H9 (cell line): Measurements from ENCODE around the gene DLG5. TPM values are rescaled to one million over a fixed set of nuclear protein-coding genes. Genes with fewer than 3 reads are reported as not detected.
A peak's percentile ranks its signal among the peaks of the same experiment; 100 is the strongest.
"Not testable (repeated sequence)": the region's sequence is repeated elsewhere in the genome, so short reads cannot be mapped to it uniquely, and the experiment has no call there.

Experiments
- DNase-seq: peaks from one replicate; pipeline ENCODE4 v3.0.0-alpha.2; 2017
- H2AFZ ChIP-seq: one replicate; pipeline ENCODE4 v1.6.1; 2013; ENCODE audit warnings: mild to moderate bottlenecking, low read length, control low read depth, moderate library complexity
- H2AK5ac ChIP-seq: 2 replicates; pipeline ENCODE4 v1.6.1; 2013; ENCODE audit warnings: low read length, control low read depth, mixed read lengths; ENCODE audit not compliant: insufficient read length
- H2BK120ac ChIP-seq: one replicate; pipeline ENCODE4 v1.6.1; 2013; ENCODE audit warnings: low read depth, mild to moderate bottlenecking, low read length, control low read depth, inconsistent platforms; ENCODE audit not compliant: poor library complexity, severe bottlenecking
- H2BK12ac ChIP-seq: 2 replicates; pipeline ENCODE4 v1.6.1; 2013; ENCODE audit warnings: low read length, control low read depth, mixed read lengths, low read depth; ENCODE audit not compliant: insufficient read length
- H2BK15ac ChIP-seq: 2 replicates; pipeline ENCODE4 v1.6.1; 2013; ENCODE audit warnings: low read depth, low read length, control low read depth
- H2BK20ac ChIP-seq: one replicate; pipeline ENCODE4 v1.6.1; 2013; ENCODE audit warnings: low read depth, mild to moderate bottlenecking, low read length, control low read depth, inconsistent platforms; ENCODE audit not compliant: poor library complexity, severe bottlenecking
- H2BK5ac ChIP-seq: 2 replicates; pipeline ENCODE4 v1.6.1; 2013; ENCODE audit warnings: low read length, control low read depth, mixed read lengths; ENCODE audit not compliant: insufficient read length
- H3K14ac ChIP-seq: 2 replicates; pipeline ENCODE4 v1.6.1; 2013; ENCODE audit warnings: low read length, control low read depth; ENCODE audit not compliant: insufficient read depth
- H3K18ac ChIP-seq: 2 replicates; pipeline ENCODE4 v1.6.1; 2013; ENCODE audit warnings: low read depth, mild to moderate bottlenecking, mixed read lengths, low read length, control low read depth; ENCODE audit not compliant: insufficient read length
- H3K23ac ChIP-seq: 2 replicates; pipeline ENCODE4 v1.6.1; 2013; ENCODE audit warnings: low read length, control low read depth, mixed read lengths, low read depth; ENCODE audit not compliant: insufficient read length
- H3K23me2 ChIP-seq: 2 replicates; pipeline ENCODE4 v1.6.1; 2013; ENCODE audit warnings: low read depth, mild to moderate bottlenecking, mixed read lengths, low read length, control low read depth; ENCODE audit not compliant: insufficient read length, poor library complexity, severe bottlenecking
- H3K27ac ChIP-seq: 2 replicates; pipeline ENCODE4 v1.5.1; 2013; ENCODE audit warnings: low read length, control low read depth, mixed read lengths, low read depth; ENCODE audit not compliant: insufficient read length
- H3K27me3 ChIP-seq: 2 replicates; pipeline ENCODE4 v1.6.1; 2013; ENCODE audit warnings: low read length, control low read depth, inconsistent platforms; ENCODE audit not compliant: insufficient read depth
- H3K4ac ChIP-seq: 2 replicates; pipeline ENCODE4 v1.6.1; 2013; ENCODE audit warnings: low read depth, mild to moderate bottlenecking, control low read depth, inconsistent platforms, low read length, moderate library complexity
- H3K4me1 ChIP-seq: 2 replicates; pipeline ENCODE4 v1.6.1; 2013; ENCODE audit warnings: low read length, control low read depth, inconsistent platforms; ENCODE audit not compliant: insufficient read depth
- H3K4me2 ChIP-seq: 2 replicates; pipeline ENCODE4 v1.6.1; 2013; ENCODE audit warnings: low read length, control low read depth, mixed read lengths; ENCODE audit not compliant: insufficient read length, insufficient read depth
- H3K56ac ChIP-seq: 2 replicates; pipeline ENCODE4 v1.6.1; 2013; ENCODE audit warnings: low read depth, mild to moderate bottlenecking, mixed read lengths, low read length, control low read depth; ENCODE audit not compliant: insufficient read length
- H3K79me1 ChIP-seq: 2 replicates; pipeline ENCODE4 v1.6.1; 2013; ENCODE audit warnings: low read depth, mild to moderate bottlenecking, moderate library complexity, low read length, control low read depth, inconsistent platforms; ENCODE audit not compliant: insufficient read depth, poor library complexity, severe bottlenecking
- H3K79me2 ChIP-seq: 2 replicates; pipeline ENCODE4 v1.6.1; 2013; ENCODE audit warnings: low read length, control low read depth, inconsistent platforms; ENCODE audit not compliant: insufficient read depth
- H3K9ac ChIP-seq: 2 replicates; pipeline ENCODE4 v1.6.1; 2013; ENCODE audit warnings: low read length, control low read depth, mixed read lengths; ENCODE audit not compliant: insufficient read length; ENCODE audit errors: extremely low read depth
- H3K9me3 ChIP-seq: one replicate; pipeline ENCODE4 v1.6.1; 2013; ENCODE audit warnings: low read depth, low read length, inconsistent platforms; ENCODE audit not compliant: control insufficient read depth
- H3T11ph ChIP-seq: one replicate; pipeline ENCODE4 v1.6.1; 2013; ENCODE audit warnings: mild to moderate bottlenecking, low read length, control low read depth, inconsistent platforms
- H4K20me1 ChIP-seq: one replicate; pipeline ENCODE4 v1.6.1; 2013; ENCODE audit not compliant: control insufficient read depth, insufficient read length, insufficient read depth
- H4K5ac ChIP-seq: 2 replicates; pipeline ENCODE4 v1.6.1; 2013; ENCODE audit warnings: low read depth, mild to moderate bottlenecking, mixed read lengths, low read length, control low read depth; ENCODE audit not compliant: insufficient read length
- H4K8ac ChIP-seq: replicated peaks from 2 replicates; pipeline ENCODE4 v1.6.1; 2013; ENCODE audit warnings: low read length, control low read depth, mixed read lengths, low read depth; ENCODE audit not compliant: insufficient read length
- H4K91ac ChIP-seq: 2 replicates; pipeline ENCODE4 v1.6.1; 2013; ENCODE audit warnings: low read depth, mild to moderate bottlenecking, moderate library complexity, mixed read lengths, low read length, control low read depth; ENCODE audit not compliant: insufficient read length
- H3K27ac Mint-ChIP-seq, 3 experiments: 2 replicates in 2 of 3; 3 replicates in 1 of 3; pipeline ENCODE4 v1.8.0; 2020 to 2021; ENCODE audit warnings: mixed read lengths in 3 of 3, mild to moderate bottlenecking in 1 of 3, moderate library complexity in 1 of 3
- H3K27me3 Mint-ChIP-seq: 2 replicates; pipeline ENCODE4 v1.8.0; 2021; ENCODE audit warnings: low read depth, mild to moderate bottlenecking, moderate library complexity, mixed read lengths
- H3K36me3 Mint-ChIP-seq, 3 experiments: 2 replicates in 2 of 3; 3 replicates in 1 of 3; pipeline ENCODE4 v1.8.0; 2020 to 2021; ENCODE audit warnings: low read depth in 3 of 3, mixed read lengths in 3 of 3; ENCODE audit not compliant: insufficient read depth in 1 of 3
- H3K4me1 Mint-ChIP-seq, 2 experiments: 2 replicates each; pipeline ENCODE4 v1.8.0; 2020; ENCODE audit warnings: mixed read lengths in 2 of 2
- H3K4me3 Mint-ChIP-seq, 2 experiments: 2 replicates in 1 of 2; 3 replicates in 1 of 2; pipeline ENCODE4 v1.8.0; 2020 to 2021; ENCODE audit warnings: mild to moderate bottlenecking in 2 of 2, mixed read lengths in 2 of 2, moderate library complexity in 1 of 2
- H3K9me3 Mint-ChIP-seq, 2 experiments: 2 replicates in 1 of 2; 3 replicates in 1 of 2; pipeline ENCODE4 v1.8.0; 2020; ENCODE audit warnings: mild to moderate bottlenecking in 2 of 2, mixed read lengths in 2 of 2, moderate library complexity in 1 of 2
- CTCF ChIP-seq: fragments of 200-600 bp; sonication (generic); conservative IDR thresholded peaks from 3 replicates; pipeline ENCODE4 v1.8.0; 2021; ENCODE audit warnings: antibody characterized with exemption, mild to moderate bottlenecking
- WGBS: extraction: QIAGEN DNeasy Blood & Tissue Kit; methylation state at CpG from one replicate; pipeline ENCODE4 v1.1.7; 2013; ENCODE audit warnings: missing lambda C conversion rate, low lambda C conversion rate, mixed read lengths; ENCODE audit not compliant: insufficient read length; ENCODE audit errors: extremely low coverage; 5-methylcytosine and 5-hydroxymethylcytosine counted together
- total RNA-seq: library from RNA; stranded (reverse); gene quantifications from 2 replicates; pipeline ENCODE4 v1.2.1, GENCODE V29; 2021

DLG5 gene
- total RNA-seq, 1 experiment from 2014 or later: 67.4 TPM

- Histone ChIP-seq H2BK20ac (no peak overlapping the region), H3K4me1 (no peaks in the 10 kb centered on the region), H4K5ac (no peak overlapping the region), H3K27me3 (no peaks in the 10 kb centered on the region), H3K4me2 (no peak overlapping the region), H4K91ac (no peak overlapping the region), H4K20me1 (no peaks in the 10 kb centered on the region), H3K27ac (no peak overlapping the region), H3K23me2 (no peaks in the 10 kb centered on the region), H4K8ac (no peak overlapping the region), H3T11ph (no peak overlapping the region), H3K79me1 (no peaks in the 10 kb centered on the region), H3K18ac (no peak overlapping the region), H2AFZ (no peak overlapping the region), H3K4ac (no peak overlapping the region), H2BK12ac (no peak overlapping the region), H3K56ac (no peak overlapping the region), H2BK120ac (no peak overlapping the region), H2AK5ac (no peak overlapping the region), H3K79me2 (no peaks in the 10 kb centered on the region), H2BK15ac (no peak overlapping the region), H3K23ac (no peak overlapping the region), H3K9me3 (no peaks in the 10 kb centered on the region), H2BK5ac (no peak overlapping the region), H3K14ac (no peak overlapping the region), H3K9ac (no peak overlapping the region)
- peaks cover 15 to 23% (median 19%) of the 10 kb centered on the region in 3 experiments for H3K36me3 Mint-ChIP-seq
- H3K27ac Mint-ChIP-seq: peak overlapping the region in 2 of 3 experiments; percentile 6 to 68; a peak in 1 of 7 replicates
- H3K4me1 Mint-ChIP-seq: peaks cover 16 to 19% of the 10 kb centered on the region in 2 experiments
- TF ChIP-seq CTCF: no peak
- no CpG with 5 or more reads among the region's 12 CpGs for WGBS
- H3K9me3 Mint-ChIP-seq: peaks cover 16 to 22% of the 10 kb centered on the region in 2 experiments
- H3K27me3 Mint-ChIP-seq: no peaks in the 10 kb centered on the region; the same call in 1 of the 2 replicates
- H3K4me3 Mint-ChIP-seq: no peak overlapping the region
- DNase-seq: no peak
These were observed 152.7 kb downstream of the DLG5 start for GRCh38 chr10:77773631-77774426.

- H2BK12ac ChIP-seq, H3K56ac ChIP-seq, H2BK5ac ChIP-seq, H3K4me1 ChIP-seq, H2BK120ac ChIP-seq, H3K9me3 ChIP-seq, H3K23ac ChIP-seq, H3K9ac ChIP-seq, H3K27me3 ChIP-seq, H2AFZ ChIP-seq, H3K18ac ChIP-seq, H3K23me2 ChIP-seq, H3K79me2 ChIP-seq, H2BK15ac ChIP-seq, H2BK20ac ChIP-seq, H4K20me1 ChIP-seq, H3K27ac ChIP-seq, H2AK5ac ChIP-seq, H3K4ac ChIP-seq, H3K4me3 Mint-ChIP-seq, H4K8ac ChIP-seq, H3T11ph ChIP-seq, H4K5ac ChIP-seq, H3K14ac ChIP-seq, H4K91ac ChIP-seq, H3K4me2 ChIP-seq, H3K27me3 Mint-ChIP-seq, DNase-seq, H3K79me1 ChIP-seq: not testable (repeated sequence)
- peak overlapping the region in 1 of 3 experiments; percentile 71; a peak in 1 of 7 replicates for H3K27ac Mint-ChIP-seq
- H3K36me3 Mint-ChIP-seq: peaks cover 11 to 18% (median 15%) of the 10 kb centered on the region in 3 experiments
- peaks cover 16 to 19% of the 10 kb centered on the region in 2 experiments for H3K9me3 Mint-ChIP-seq
- WGBS: no CpG with 5 or more reads among the region's 17 CpGs
- peaks cover 16 to 19% of the 10 kb centered on the region in 2 experiments for H3K4me1 Mint-ChIP-seq
These were observed 153.5 kb downstream of the DLG5 start for GRCh38 chr10:77772852-77773600.
